DMS53 treated with DMSO at 0.1 percent for 48 hours (cell line): ENCODE measurements around the gene PLCB1.

Experiments
- DNase-seq: peaks from one replicate; lab custom pipeline; 2025; ENCODE audit not compliant: unreplicated experiment; lab: John Stamatoyannopoulos, UW

PLCB1 gene

GRCh38 chr20:8673116-8673515, 541.0 kb downstream of the PLCB1 start:
- no peak for DNase-seq

- no peak for DNase-seq
These were observed 543.8 kb downstream of the PLCB1 start for GRCh38 chr20:8675896-8676295.

- no peak for DNase-seq
These were observed 546.2 kb downstream of the PLCB1 start for GRCh38 chr20:8678098-8678776.

GRCh38 chr20:8689337-8689736, 557.3 kb downstream of the PLCB1 start:
- DNase-seq, result no peak

GRCh38 chr20:8690074-8690473, 558.0 kb downstream of the PLCB1 start:
- no peak for DNase-seq

GRCh38 chr20:8693709-8694108, 561.6 kb downstream of the PLCB1 start:
- DNase-seq, result no peak

- DNase-seq, result no peak
These were observed 568.7 kb downstream of the PLCB1 start for GRCh38 chr20:8700756-8701155.

GRCh38 chr20:8706961-8707700, 575.1 kb downstream of the PLCB1 start:
- no peak for DNase-seq

GRCh38 chr20:8709627-8710026, 577.6 kb downstream of the PLCB1 start:
- no peak for DNase-seq

GRCh38 chr20:8711501-8711900, 579.4 kb downstream of the PLCB1 start:
- no peak for DNase-seq

- no peak for DNase-seq
These were observed 582.1 kb downstream of the PLCB1 start for GRCh38 chr20:8714206-8714605.

GRCh38 chr20:8718279-8718678, 586.2 kb downstream of the PLCB1 start:
- no peak for DNase-seq

GRCh38 chr20:8720089-8720488, 588.0 kb downstream of the PLCB1 start:
- peak; percentile 36 for DNase-seq

- DNase-seq, result peak; percentile 41
These were observed 589.0 kb downstream of the PLCB1 start for GRCh38 chr20:8721098-8721497.

- DNase-seq, result peak; percentile 59
These were observed 590.3 kb downstream of the PLCB1 start for GRCh38 chr20:8722277-8722928.

- no peak for DNase-seq
These were observed 591.2 kb downstream of the PLCB1 start for GRCh38 chr20:8723296-8723695.

- DNase-seq, result no peak
These were observed 592.8 kb downstream of the PLCB1 start for GRCh38 chr20:8724884-8725283.

GRCh38 chr20:8726460-8726859, 594.4 kb downstream of the PLCB1 start:
- DNase-seq, result no peak

GRCh38 chr20:8735014-8735413, 602.9 kb downstream of the PLCB1 start:
- DNase-seq, result no peak

GRCh38 chr20:8735674-8736073, 603.6 kb downstream of the PLCB1 start:
- no peak for DNase-seq

GRCh38 chr20:8740265-8740664, 608.2 kb downstream of the PLCB1 start:
- no peak for DNase-seq

GRCh38 chr20:8744228-8744844, 612.3 kb downstream of the PLCB1 start:
- no peak for DNase-seq
